Breast epithelium (tissue), 3 donors: Measurements from ENCODE around the gene KIF1A.

Source experiments
- POLR2A ChIP-seq: fragments of 450-650 bp; IDR thresholded peaks from one replicate; pipeline ENCODE4 v1.6.1; 2016; ENCODE audit warnings: antibody characterized with exemption, mild to moderate bottlenecking, moderate library complexity
- TF ChIP-seq, protein P1 (sequence below), 3 donors: fragments of 450-650 bp; IDR thresholded peaks; one replicate each; pipeline ENCODE4 v1.5.1; 2016 to 2017; ENCODE audit warnings: antibody characterized with exemption in 3 of 3, mild to moderate bottlenecking in 3 of 3, moderate library complexity in 3 of 3

DNA sequence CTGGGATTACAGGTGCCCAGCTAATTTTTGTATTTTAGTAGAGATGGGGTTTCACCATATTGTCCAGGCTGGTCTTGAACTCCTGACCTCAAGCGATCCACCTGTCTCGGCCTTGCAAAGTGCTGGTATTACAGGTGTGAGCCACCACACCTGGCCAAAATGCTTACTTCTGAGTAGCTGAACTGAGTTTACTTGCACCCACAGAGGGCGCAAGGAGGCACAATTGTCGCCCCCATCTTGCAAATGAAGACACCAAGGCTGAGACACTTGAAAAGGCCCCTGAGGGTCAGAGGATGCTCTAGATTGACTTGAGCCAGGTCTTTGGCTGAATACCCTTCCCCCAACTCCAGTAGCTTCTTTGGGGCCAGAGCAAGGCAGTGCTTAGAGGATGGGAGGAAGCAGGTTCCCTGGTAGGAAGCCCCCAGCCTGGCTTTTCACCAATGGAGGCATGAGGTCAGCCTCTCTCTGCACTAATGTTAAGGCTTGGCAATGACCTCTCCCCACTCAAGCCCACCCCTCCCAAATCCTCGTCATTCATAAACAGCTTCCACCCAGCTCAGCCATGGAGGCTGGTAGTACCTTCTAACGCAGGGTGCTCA is 14.5 kb upstream of the KIF1A start:
- TF ChIP-seq POLR2A, result no peak
- TF ChIP-seq, protein P1, sequence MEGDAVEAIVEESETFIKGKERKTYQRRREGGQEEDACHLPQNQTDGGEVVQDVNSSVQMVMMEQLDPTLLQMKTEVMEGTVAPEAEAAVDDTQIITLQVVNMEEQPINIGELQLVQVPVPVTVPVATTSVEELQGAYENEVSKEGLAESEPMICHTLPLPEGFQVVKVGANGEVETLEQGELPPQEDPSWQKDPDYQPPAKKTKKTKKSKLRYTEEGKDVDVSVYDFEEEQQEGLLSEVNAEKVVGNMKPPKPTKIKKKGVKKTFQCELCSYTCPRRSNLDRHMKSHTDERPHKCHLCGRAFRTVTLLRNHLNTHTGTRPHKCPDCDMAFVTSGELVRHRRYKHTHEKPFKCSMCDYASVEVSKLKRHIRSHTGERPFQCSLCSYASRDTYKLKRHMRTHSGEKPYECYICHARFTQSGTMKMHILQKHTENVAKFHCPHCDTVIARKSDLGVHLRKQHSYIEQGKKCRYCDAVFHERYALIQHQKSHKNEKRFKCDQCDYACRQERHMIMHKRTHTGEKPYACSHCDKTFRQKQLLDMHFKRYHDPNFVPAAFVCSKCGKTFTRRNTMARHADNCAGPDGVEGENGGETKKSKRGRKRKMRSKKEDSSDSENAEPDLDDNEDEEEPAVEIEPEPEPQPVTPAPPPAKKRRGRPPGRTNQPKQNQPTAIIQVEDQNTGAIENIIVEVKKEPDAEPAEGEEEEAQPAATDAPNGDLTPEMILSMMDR (IDR thresholded peaks at IDR 0.05), result no peak
